Activated CD4-positive, alpha-beta memory T cell treated with anti-CD3 and anti-CD28 coated beads, Interleukin-2, amount 10 ng/mL, durations not matched to agents 7 days and 5 days (primary cell): ENCODE data around the gene MRPL48. TPM values are rescaled to one million over a fixed set of nuclear protein-coding genes. Genes with fewer than 3 reads are reported as not detected.
"Not testable (repeated sequence)": the region's sequence is repeated elsewhere in the genome, so short reads cannot be mapped to it uniquely, and the experiment has no call there.

Source experiments
- CTCF ChIA-PET: fragments of 350-600 bp; sonication (Branson Sonifier 250); formaldehyde crosslinking; loops from one replicate; lab custom pipeline; 2021; ENCODE audit warnings: antibody characterized with exemption, inconsistent platforms; lab: Charles Lee
- POLR2A ChIA-PET: fragments of 350-600 bp; sonication (Branson Sonifier 250); formaldehyde crosslinking; loops from one replicate; lab custom pipeline; 2021; ENCODE audit warnings: antibody characterized with exemption; lab: Charles Lee
- DNase-seq: peaks from one replicate; pipeline ENCODE4 v3.0.0-alpha.2; 2020
- H3K27ac Mint-ChIP-seq: one replicate; pipeline ENCODE4 v1.8.0; 2021; ENCODE audit warnings: mild to moderate bottlenecking, mixed read lengths
- H3K27me3 Mint-ChIP-seq: one replicate; pipeline ENCODE4 v1.8.0; 2021; ENCODE audit warnings: mixed read lengths
- H3K36me3 Mint-ChIP-seq: one replicate; pipeline ENCODE4 v1.8.0; 2021; ENCODE audit warnings: low read depth, mixed read lengths
- H3K4me1 Mint-ChIP-seq: one replicate; pipeline ENCODE4 v1.8.0; 2021; ENCODE audit warnings: mixed read lengths
- H3K4me3 Mint-ChIP-seq: one replicate; pipeline ENCODE4 v1.8.0; 2021; ENCODE audit warnings: mild to moderate bottlenecking, mixed read lengths
- H3K9me3 Mint-ChIP-seq: one replicate; pipeline ENCODE4 v1.8.0; 2021; ENCODE audit warnings: mixed read lengths
- total RNA-seq, 2 experiments: library from RNA; stranded (reverse); gene quantifications; one replicate each; pipeline ENCODE4 v1.2.3, GENCODE V29; 2021

Gene MRPL48
- total RNA-seq = 10 to 100 TPM; 35.9 to 45.5 TPM

GRCh38 chr11:73787643-73788558 lies at the start of gene MRPL48:
Gene MRPL48, plus strand, starts transcription at chr11:73787874. Its CDS starts 98 bp downstream, at chr11:73787972.
- Mint-ChIP-seq H3K4me1 (peaks cover 38% of the 10 kb centered on the region), H3K9me3 (no peaks in the 10 kb centered on the region), H3K36me3 (no peaks in the 10 kb centered on the region), H3K27me3 (no peaks in the 10 kb centered on the region), H3K4me3 (peak within 1 kb of the TSS; percentile 94), H3K27ac (peak within 1 kb of the TSS; percentile 86)
- peak; percentile 90 for DNase-seq
- ChIA-PET POLR2A (interaction anchor here (0.6 to 4.4 kb wide), 14 partner anchors 9 to 706 kb away, joined by 3 to 35 read pairs (median 4); partner anchors contain the start of genes C2CD3, COA4, LIPT2 and RAB6A), CTCF (interaction anchor here (0.7 to 1.8 kb wide), 5 partner anchors 8 to 352 kb away, joined by 3 to 7 read pairs (median 4); partner anchors contain the start of genes DNAJB13 and RAB6A)

DNA sequence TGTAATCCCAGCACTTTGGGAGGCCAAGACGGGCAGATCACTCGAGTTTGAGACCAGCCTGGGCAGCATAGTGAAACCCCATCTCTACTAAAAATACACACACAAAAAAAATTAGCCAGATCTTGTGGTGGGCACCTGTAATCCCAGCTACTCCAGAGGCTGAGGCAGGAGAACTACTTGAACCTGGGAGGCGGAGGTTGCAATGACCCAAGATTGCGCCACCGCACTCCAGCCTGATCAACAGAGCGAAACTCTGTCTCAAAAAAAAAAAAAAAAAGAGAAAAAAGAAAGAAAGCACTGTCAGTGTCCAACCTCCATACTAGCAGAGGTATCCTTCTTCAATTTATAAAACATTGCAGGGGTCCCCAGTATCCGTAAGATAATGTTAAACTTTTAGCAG lies 44.6 kb upstream of the MRPL48 start:
- Mint-ChIP-seq H3K27ac (no peak overlapping the region), H3K4me1 (peaks cover 5% of the 10 kb centered on the region), H3K9me3 (no peaks in the 10 kb centered on the region), H3K36me3 (no peaks in the 10 kb centered on the region), H3K4me3 (no peak overlapping the region), H3K27me3 (no peaks in the 10 kb centered on the region)
- DNase-seq = no peak
- ChIA-PET POLR2A (no interaction called here), CTCF (no interaction called here)

- ChIA-PET POLR2A (interaction anchor here (1.1 kb wide), 1 partner anchor 13 kb away, joined by 4 read pairs; no protein-coding TSS in a partner anchor), CTCF (interaction anchor here (0.7 to 0.8 kb wide), 2 partner anchors 14 to 819 kb away, joined by 3 read pairs; partner anchors contain the start of gene RAB6A)
- DNase-seq = no peak
- Mint-ChIP-seq H3K9me3 (no peaks in the 10 kb centered on the region), H3K27ac (no peak overlapping the region), H3K27me3 (no peaks in the 10 kb centered on the region), H3K4me3 (no peak overlapping the region), H3K36me3 (peaks cover 1% of the 10 kb centered on the region), H3K4me1 (peaks cover 10% of the 10 kb centered on the region)
Observed at GRCh38 chr11:73746701-73747100, 41.0 kb upstream of the MRPL48 start.

DNA sequence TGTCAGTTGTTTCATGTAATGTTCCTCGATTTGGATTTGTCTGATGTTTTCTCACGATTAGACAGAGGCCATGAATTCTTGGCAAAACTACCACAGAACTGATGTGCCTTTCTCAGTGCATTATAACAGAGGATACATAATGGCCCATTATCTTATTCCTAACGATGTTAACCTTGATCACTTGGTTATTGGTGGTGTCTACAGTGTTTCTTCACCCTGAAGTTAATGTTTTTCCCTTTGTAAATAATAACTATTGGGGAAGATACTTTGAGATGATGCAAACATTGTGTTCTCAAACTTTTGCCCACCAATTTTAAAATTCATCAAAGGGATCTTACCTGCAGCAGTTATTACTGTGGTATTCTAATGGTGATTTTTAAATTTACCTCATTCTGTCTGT lies 39.9 kb upstream of the MRPL48 start:
- Mint-ChIP-seq H3K27ac (no peak overlapping the region), H3K9me3 (no peaks in the 10 kb centered on the region), H3K4me1 (peaks cover 18% of the 10 kb centered on the region), H3K36me3 (peaks cover 8% of the 10 kb centered on the region), H3K4me3 (no peak overlapping the region), H3K27me3 (no peaks in the 10 kb centered on the region)
- CTCF ChIA-PET = interaction anchor here (0.8 kb wide), 1 partner anchor 13 kb away, joined by 3 read pairs; the partner anchor contains the start of gene RAB6A
- no peak for DNase-seq
- POLR2A ChIA-PET = no interaction called here

DNA sequence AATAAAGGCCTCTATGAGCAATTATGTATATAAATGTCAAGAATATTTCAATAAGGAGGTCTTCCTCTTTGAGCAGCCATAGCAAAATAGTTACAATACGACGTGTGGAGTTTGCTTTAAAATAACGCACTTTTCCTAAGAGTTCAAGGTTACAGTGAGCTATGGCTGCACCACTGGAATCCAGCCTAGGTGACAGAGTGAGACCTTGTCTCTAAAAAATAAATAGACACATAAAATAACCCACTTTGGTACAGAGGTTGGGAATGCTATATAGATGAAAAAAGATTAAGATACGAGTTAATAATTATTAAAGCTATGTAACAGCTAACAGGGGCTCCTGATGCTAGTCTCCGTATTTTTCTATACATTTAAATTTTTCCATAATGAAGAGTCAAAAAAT lies 39.4 kb upstream of the MRPL48 start:
- Mint-ChIP-seq H3K9me3 (no peaks in the 10 kb centered on the region), H3K36me3 (peaks cover 8% of the 10 kb centered on the region), H3K4me3 (no peak overlapping the region), H3K27me3 (no peaks in the 10 kb centered on the region), H3K27ac (no peak overlapping the region), H3K4me1 (peaks cover 18% of the 10 kb centered on the region)
- DNase-seq = no peak
- POLR2A ChIA-PET = no interaction called here
- CTCF ChIA-PET = no interaction called here

DNA sequence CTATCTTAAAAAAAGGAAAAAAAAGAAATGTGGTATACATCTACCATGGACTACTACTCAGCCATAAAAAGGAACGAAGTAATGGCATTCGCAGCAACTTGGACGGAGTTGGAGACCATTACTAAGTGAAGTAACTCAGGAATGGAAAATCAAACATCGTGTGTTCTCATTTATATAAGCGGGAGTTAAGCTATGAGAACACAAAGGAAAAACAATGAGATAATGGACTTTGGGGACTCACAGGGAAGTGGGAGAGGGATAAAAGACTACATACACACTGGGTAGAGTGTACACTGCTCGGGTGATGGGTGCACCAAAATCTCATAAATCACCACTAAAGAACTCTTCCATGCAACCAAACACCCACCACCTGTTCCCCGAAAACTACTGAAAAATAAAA lies 38.6 kb upstream of the MRPL48 start:
- no peaks in the 10 kb centered on the region for H3K9me3 Mint-ChIP-seq
- H3K27me3 Mint-ChIP-seq = no peaks in the 10 kb centered on the region
- CTCF ChIA-PET = no interaction called here
- peaks cover 12% of the 10 kb centered on the region for H3K36me3 Mint-ChIP-seq
- H3K4me3 Mint-ChIP-seq = no peak overlapping the region
- POLR2A ChIA-PET = no interaction called here
- no peak overlapping the region for H3K27ac Mint-ChIP-seq
- H3K4me1 Mint-ChIP-seq = peaks cover 15% of the 10 kb centered on the region
- DNase-seq = no peak

DNA sequence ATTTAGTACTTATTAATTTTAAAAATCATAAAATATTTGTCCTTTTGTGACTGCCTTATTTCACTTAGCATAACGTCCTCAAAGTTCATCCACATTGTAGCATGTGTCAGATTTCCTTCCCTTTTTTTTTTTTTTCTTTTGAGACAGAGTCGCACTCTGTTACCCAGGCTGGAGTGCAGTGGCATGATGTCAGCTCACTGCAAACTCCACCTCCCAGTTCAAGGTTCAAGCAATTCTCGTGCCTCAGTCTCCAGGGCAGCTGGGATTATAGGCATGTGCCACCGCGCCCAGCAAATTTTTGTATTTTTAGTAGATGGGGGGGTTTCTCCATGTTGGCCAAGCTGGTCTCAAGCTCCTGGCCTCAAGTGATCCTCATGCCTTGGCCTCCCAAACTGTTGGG lies 37.4 kb upstream of the MRPL48 start:
- Mint-ChIP-seq H3K27ac (no peak overlapping the region), H3K9me3 (no peaks in the 10 kb centered on the region), H3K4me3 (no peak overlapping the region), H3K27me3 (no peaks in the 10 kb centered on the region), H3K4me1 (peaks cover 15% of the 10 kb centered on the region), H3K36me3 (peaks cover 12% of the 10 kb centered on the region)
- ChIA-PET POLR2A (interaction anchor here (0.9 kb wide), 1 partner anchor 38 kb away, joined by 4 read pairs; the partner anchor contains the start of gene MRPL48), CTCF (no interaction called here)
- DNase-seq = no peak

DNA sequence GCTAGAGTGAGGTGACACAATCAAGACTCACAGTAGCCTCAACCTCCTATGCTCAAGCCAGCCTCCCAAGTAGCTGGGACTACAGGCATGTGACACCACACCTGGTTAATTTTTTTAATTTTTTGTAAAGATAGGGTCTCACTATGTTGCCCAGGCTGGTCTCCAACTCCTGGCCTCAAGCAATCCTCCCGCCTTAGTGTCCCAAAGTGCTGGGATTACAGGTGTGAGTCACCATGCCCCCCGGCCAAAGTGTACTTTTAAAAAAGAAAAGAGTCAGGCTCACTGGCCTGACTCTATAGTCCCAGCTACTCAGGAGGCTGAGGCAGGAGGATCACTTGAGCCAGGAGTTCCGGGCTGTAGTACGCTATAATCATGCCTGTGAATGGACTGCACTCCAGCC lies 36.8 kb upstream of the MRPL48 start:
- DNase-seq, H3K27ac Mint-ChIP-seq, H3K27me3 Mint-ChIP-seq, H3K9me3 Mint-ChIP-seq, POLR2A ChIA-PET, CTCF ChIA-PET, H3K4me3 Mint-ChIP-seq: not testable (repeated sequence)
- Mint-ChIP-seq H3K36me3 (peaks cover 14% of the 10 kb centered on the region), H3K4me1 (peaks cover 15% of the 10 kb centered on the region)

DNA sequence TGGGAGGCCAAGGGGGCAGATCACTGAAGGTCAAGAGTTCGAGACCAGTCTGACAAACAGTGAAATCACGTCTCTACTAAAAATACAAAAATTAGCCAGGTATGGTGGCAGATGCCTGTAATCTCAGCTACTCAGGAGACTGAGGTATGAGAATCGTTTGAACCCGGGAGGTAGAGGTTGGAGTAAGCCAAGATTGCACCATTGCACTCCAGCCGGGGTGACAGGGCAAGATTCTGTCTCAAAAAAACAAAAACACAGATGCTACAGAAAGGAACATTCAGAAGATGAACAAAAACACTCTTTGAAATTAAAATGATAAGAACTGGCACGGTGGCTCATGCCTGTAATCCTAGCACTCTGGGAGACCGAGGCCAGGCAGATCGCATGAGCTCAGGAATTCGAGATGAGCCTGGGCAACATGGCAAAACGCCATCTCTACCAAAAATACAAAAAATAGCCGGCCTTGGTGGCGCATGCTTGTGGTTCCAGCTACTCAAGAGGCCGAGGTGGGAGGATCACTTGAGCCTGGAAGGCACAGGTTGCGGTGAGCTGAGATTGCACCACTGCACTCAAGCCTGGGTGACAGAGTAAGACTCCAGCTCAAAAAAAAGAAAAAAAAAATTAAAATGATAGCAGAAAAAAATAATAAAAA lies 35.3 kb upstream of the MRPL48 start:
- POLR2A ChIA-PET = interaction anchor here (0.9 to 1.6 kb wide), 2 partner anchors 9 to 26 kb away, joined by 3 to 4 read pairs; partner anchors contain the start of gene RAB6A
- Mint-ChIP-seq H3K27ac (no peak overlapping the region), H3K27me3 (no peaks in the 10 kb centered on the region), H3K36me3 (peaks cover 14% of the 10 kb centered on the region), H3K9me3 (no peaks in the 10 kb centered on the region), H3K4me1 (peaks cover 16% of the 10 kb centered on the region), H3K4me3 (no peak overlapping the region)
- DNase-seq = no peak
- CTCF ChIA-PET = interaction anchor here (0.7 kb wide), 1 partner anchor 14 kb away, joined by 6 read pairs; no protein-coding TSS in a partner anchor

DNA sequence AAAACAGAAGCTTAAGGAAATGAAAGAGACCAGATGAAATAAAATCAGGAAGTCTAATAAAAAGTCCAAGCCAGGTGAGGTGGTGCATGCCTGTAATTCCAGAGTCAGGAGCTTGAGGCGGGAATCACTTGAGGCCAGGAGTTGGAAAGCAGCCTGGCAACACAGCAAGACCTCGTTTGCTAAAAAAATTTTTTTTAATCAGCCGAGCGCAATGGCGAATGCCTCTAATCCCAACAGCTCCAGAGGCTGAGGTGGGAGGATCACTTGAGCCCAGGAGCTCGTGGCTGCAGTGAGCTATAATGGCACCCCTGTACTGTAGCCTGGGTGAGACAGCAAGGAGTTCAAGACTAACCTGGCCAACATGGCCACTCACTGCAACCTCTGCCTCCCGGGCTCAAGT lies 34.8 kb upstream of the MRPL48 start:
- ChIA-PET POLR2A (interaction anchor here (0.9 to 1.6 kb wide), 2 partner anchors 8 to 26 kb away, joined by 3 to 4 read pairs; partner anchors contain the start of gene RAB6A), CTCF (interaction anchor here (0.7 kb wide), 1 partner anchor 15 kb away, joined by 6 read pairs; no protein-coding TSS in a partner anchor)
- Mint-ChIP-seq H3K4me3 (no peak overlapping the region), H3K4me1 (peaks cover 20% of the 10 kb centered on the region), H3K9me3 (no peaks in the 10 kb centered on the region), H3K27me3 (no peaks in the 10 kb centered on the region), H3K27ac (no peak overlapping the region), H3K36me3 (peaks cover 16% of the 10 kb centered on the region)
- no peak for DNase-seq

DNA sequence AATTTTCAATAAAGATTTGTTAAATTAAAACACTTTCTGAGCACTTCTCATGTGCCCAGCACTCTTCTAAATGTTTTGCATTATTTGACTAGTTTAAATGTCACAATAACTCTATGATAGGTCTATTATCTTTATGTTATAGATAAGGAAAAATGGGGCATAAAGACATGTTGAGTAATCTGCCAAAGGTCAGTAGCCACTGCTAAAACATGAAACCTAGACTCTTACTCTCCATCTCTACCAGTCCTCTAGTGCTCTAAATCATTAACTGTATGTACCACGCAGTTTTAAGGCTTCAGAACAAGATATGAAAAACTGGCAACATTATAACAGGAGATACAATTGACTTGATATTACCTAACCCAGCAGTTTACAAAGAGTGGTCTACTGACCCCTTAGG lies 33.7 kb upstream of the MRPL48 start:
- Mint-ChIP-seq H3K9me3 (no peaks in the 10 kb centered on the region), H3K4me1 (peaks cover 29% of the 10 kb centered on the region), H3K27ac (no peak overlapping the region), H3K36me3 (peaks cover 16% of the 10 kb centered on the region), H3K27me3 (no peaks in the 10 kb centered on the region), H3K4me3 (no peak overlapping the region)
- CTCF ChIA-PET = no interaction called here
- POLR2A ChIA-PET = no interaction called here
- no peak for DNase-seq

- ChIA-PET CTCF (interaction anchor here (1.2 kb wide), 1 partner anchor 130 kb away, joined by 3 read pairs; no protein-coding TSS in a partner anchor), POLR2A (no interaction called here)
- Mint-ChIP-seq H3K27me3 (no peaks in the 10 kb centered on the region), H3K4me3 (no peak overlapping the region), H3K36me3 (peaks cover 24% of the 10 kb centered on the region), H3K27ac (no peak overlapping the region), H3K9me3 (no peaks in the 10 kb centered on the region), H3K4me1 (peaks cover 39% of the 10 kb centered on the region)
- no peak for DNase-seq
Observed at GRCh38 chr11:73755670-73756069, 32.0 kb upstream of the MRPL48 start.
